Measurements from ENCODE around the gene KCNC3.
"Not testable (repeated sequence)": the region's sequence is repeated elsewhere in the genome, so short reads cannot be mapped to it uniquely, and the experiment has no call there.

The KCNC3 gene

GRCh38 chr19:50344661-50345318 is 15.6 kb upstream of the KCNC3 start:
- no peak overlapping the region for H3K27ac ChIP-seq
- TF ChIP-seq ZFX (IDR thresholded peaks at IDR 0.05): no peak
- no peak for TF ChIP-seq CTCF (conservative IDR thresholded peaks at IDR 0.05)

- no peak overlapping the region for H3K27ac ChIP-seq
- no peak for TF ChIP-seq CTCF (conservative IDR thresholded peaks at IDR 0.05)
- TF ChIP-seq ZFX (IDR thresholded peaks at IDR 0.05): no peak
These were observed 12.0 kb upstream of the KCNC3 start for GRCh38 chr19:50341091-50341564.

- TF ChIP-seq CTCF (conservative IDR thresholded peaks at IDR 0.05): no peak
These were observed 11.2 kb upstream of the KCNC3 start for GRCh38 chr19:50340331-50340730.

GRCh38 chr19:50337031-50337430 is 7.9 kb upstream of the KCNC3 start:
- H3K27ac ChIP-seq: not testable (repeated sequence)

More at GRCh38 chr19:50340331-50340730, 11.2 kb upstream of the KCNC3 start:
- no peak overlapping the region for H3K27ac ChIP-seq

GRCh38 chr19:50334741-50335421 is 5.7 kb upstream of the KCNC3 start:
- no peak overlapping the region for H3K27ac ChIP-seq
- no peak for TF ChIP-seq ZFX (IDR thresholded peaks at IDR 0.05)
- no peak for TF ChIP-seq CTCF (conservative IDR thresholded peaks at IDR 0.05)

GRCh38 chr19:50333737-50334617 is 4.8 kb upstream of the KCNC3 start:
- H3K27ac ChIP-seq: peak overlapping the region; percentile 72
- peak; percentile 83; the same call in 1 of the 2 replicates for TF ChIP-seq ZFX (IDR thresholded peaks at IDR 0.05)
- no peak for TF ChIP-seq CTCF (conservative IDR thresholded peaks at IDR 0.05)

- peak overlapping the region; percentile 72 for H3K27ac ChIP-seq
- TF ChIP-seq ZFX (IDR thresholded peaks at IDR 0.05) (no peak), CTCF (conservative IDR thresholded peaks at IDR 0.05) (no peak)
These were observed 4.1 kb upstream of the KCNC3 start for GRCh38 chr19:50333235-50333736.
